A172 (cell line): Measurements from ENCODE around the gene CYP2C9. TPM values are rescaled to one million over a fixed set of nuclear protein-coding genes. Genes with fewer than 3 reads are reported as not detected.

Experiments used
- DNase-seq: peaks from one replicate; pipeline ENCODE4 v3.0.0-alpha.2; 2015; ENCODE audit warnings: low spot score
- total RNA-seq: library from RNA; depleted of rRNA; stranded (reverse); fragments of >200 nt; shearing (Covaris generic); gene quantifications from 2 replicates; pipeline ENCODE4 v1.2.3, GENCODE V29; 2014; rRNA removed

CYP2C9 gene
- total RNA-seq, 1 experiment from 2014 or later: not detected

DNA sequence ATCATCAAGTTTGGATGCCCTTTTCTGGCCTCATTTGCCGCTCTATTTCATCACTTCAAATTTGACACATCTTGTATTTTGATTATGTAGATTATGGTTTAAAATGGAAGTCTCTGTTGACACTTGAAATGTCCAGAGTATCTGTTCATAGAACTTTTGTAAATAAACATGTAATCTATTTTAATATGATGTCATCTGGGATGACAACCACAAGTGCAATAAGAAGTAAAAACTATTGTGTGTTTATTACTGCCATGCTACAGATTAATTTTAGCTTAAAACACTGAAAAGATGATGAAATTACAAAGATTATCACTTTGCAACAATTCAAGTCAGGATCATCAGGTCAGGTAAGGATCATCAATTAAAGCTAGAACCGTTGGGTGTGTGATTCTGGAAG is 100.8 kb downstream of the CYP2C9 start:
- no peak for DNase-seq

Other genes starting within 250 kb of the CYP2C9 start
- gene CYP2C19, start 176.0 kb upstream of the CYP2C9 start, total RNA-seq: not detected in 2 replicates
- gene CYP2C8, start 130.8 kb downstream of the CYP2C9 start, total RNA-seq: not detected in 2 replicates